GM21423 (cell line): ENCODE measurements around the gene AHCTF1.

Experiments
- ATAC-seq: cut with Tn5 transposase; IDR thresholded peaks from one replicate; pipeline ENCODE4 v1.9.1; 2021; ENCODE audit warnings: mild to moderate bottlenecking, moderate library complexity; ENCODE audit not compliant: unreplicated experiment

Gene AHCTF1

DNA sequence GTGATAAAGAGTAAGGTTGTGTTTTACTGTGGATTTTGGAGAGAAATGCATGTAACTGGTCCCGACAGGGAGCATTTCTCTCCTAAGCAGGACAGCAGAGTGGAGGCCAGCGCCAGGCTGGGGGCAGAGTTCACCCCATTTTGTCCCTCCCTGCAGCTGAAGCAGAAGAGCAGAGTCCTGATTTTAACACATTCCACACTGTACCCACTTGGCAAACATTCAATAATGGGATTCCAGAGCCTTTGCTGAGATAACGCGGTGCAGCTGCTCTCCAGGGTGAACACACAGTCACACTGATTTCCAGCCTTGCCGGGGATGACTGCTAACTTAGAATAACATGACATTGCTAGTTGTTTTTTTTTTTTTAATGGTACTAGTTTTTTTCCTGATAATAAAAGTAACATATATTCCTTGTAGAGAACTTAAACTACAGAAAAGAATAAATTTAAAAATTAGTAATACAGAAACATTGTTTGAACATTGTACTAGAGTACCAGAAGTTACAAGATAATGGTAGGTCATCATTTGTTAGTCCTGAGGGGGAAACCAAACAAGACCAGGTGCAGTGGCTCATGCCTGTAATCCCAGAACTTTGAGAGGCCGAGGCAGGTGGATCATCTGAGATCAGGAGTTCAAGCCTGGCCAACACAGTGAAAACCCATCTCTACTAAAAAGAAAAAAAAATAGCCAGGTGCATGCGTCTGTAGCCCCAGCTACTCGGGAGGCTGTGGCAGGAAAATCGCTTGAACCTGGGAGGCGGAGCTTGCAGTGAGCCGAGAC lies 130.3 kb downstream of the AHCTF1 start:
- no peak for ATAC-seq

DNA sequence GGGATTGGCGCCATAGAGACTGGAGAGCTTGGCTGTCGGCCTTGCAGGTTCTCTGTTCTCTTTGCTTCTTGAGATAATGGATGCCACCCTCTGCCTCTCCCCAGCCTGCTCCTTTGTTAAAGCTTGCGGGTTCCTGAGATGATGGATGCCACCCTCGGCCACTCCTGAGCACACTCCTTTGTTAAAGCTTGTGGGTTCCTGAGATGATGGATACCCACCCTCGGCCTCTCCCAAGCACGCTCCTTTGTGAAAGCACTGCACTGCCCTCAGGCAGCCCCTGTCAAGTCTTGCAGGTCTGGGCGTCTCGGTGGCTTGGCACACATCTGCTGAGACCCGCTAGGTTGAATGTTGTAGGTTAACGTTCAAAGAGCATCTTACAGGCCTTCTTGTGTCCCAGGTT lies 131.0 kb downstream of the AHCTF1 start:
- ATAC-seq: no peak

DNA sequence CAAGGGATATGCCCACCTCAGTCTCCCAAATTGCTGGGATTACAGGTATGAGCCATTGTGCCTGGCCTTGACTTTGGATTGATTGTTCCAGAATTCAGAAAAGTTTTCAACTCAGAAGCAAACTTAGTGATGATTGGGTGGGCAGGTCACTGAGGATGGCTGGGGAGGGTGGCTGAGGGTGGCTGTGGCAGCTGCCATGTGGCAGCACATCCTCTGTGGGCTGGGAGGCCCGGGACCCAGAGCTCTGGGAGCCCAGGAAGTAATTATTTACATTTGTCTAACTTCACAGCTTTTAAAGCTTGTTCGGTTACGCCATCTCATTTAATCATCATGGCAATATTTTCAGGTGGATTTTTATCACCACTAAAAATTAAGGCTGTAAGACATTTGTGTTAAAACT lies 131.4 kb downstream of the AHCTF1 start:
- no peak for ATAC-seq

DNA sequence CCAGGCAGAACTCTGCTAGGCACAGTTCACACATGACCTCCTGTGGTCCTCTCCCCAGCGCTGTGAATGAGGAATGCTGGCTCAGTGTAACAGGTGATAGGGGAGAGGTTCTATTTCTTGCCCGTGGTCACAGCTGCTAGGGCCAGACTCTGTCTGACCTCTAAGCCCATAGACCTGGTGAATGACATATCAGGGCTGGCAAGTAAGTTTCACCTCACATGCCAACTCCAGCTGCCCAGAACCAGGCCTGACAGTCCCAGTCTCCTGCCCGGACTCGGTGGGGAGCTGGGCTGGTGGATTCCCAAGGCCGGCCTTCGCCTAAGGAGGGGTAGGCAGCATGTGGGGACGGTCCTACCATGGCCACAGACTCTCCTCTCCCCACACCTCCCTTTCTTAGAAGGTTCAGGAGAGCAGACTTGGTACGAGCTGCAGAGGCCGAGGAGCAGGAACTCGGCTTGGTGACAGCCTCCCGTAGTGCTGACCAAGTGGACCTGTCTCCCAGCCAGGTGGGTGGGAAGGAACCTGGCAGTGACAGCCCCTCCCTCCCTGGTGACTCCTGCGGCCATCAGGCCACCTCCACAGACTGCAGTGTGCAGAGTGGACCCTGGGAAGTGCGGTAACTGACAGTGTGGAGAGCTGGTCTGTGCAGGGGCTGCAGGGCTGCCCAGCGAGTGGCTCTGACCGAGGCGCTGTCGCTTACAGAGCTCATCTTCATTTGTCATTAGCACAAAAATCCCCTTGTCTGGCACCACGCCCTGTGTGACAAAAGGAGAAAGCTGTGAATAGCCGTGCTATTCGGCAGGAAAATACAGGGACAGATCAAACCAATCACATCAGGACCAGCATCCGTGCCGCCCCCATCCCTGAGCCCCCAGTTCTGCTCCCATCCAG lies 132.9 kb downstream of the AHCTF1 start:
- no peak for ATAC-seq

DNA sequence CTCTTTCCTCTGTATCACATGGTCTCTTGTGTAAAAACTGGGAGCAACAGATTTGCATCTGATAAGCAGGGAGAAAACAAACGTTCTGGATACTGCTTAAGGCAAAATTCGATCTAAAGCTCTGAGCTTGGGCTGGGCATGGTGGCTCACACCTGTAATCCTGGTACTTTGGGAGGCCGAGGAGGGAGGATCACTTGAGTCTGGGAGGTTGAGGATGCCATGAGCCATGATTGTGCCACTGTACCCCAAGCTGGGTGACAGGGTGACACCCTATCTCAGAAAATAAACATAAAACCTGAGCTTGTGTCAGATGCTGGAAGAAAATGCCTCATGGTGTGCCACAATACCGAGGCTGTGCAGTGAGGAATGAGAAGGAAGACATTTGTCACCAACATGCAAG lies 133.6 kb downstream of the AHCTF1 start:
- ATAC-seq: no peak

DNA sequence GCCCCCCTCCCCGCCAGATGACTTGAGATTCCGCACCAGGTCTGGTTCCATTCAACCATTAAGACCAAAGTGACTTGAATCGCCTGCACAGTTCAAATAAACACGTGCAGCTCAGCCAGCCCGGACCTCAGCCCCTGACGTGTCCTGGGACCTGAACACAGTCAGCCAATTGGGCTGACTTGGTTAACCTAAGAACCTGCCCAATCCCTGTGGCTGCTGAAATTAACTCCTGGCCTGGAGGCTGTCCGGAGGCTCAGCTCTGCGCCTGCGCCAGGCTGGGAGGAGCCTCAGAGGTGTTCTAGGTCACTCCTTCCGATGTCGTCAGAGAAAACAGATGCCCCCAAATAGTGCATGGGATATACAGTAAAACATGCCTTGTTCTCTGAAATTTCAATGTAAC lies 134.2 kb downstream of the AHCTF1 start:
- no peak for ATAC-seq

DNA sequence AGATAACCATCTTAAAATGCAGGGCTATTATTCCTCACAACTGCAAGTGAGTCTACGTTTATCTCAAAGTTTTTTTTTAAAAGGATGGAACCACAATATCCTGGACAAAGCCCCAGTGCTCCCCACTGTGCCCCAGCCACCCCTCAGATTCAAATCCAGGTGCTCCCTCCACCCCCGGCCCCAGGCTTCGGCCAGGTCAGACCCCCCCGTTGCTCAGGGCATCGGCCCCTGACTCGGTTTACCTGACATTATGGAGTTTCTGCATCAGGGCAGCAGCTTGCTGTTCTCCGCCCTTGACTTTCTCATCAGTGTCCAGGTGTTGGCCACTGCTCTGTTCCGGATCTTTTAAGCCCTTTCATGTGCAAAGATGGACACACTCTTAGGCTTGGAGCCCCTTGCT lies 134.6 kb downstream of the AHCTF1 start:
- no peak for ATAC-seq

DNA sequence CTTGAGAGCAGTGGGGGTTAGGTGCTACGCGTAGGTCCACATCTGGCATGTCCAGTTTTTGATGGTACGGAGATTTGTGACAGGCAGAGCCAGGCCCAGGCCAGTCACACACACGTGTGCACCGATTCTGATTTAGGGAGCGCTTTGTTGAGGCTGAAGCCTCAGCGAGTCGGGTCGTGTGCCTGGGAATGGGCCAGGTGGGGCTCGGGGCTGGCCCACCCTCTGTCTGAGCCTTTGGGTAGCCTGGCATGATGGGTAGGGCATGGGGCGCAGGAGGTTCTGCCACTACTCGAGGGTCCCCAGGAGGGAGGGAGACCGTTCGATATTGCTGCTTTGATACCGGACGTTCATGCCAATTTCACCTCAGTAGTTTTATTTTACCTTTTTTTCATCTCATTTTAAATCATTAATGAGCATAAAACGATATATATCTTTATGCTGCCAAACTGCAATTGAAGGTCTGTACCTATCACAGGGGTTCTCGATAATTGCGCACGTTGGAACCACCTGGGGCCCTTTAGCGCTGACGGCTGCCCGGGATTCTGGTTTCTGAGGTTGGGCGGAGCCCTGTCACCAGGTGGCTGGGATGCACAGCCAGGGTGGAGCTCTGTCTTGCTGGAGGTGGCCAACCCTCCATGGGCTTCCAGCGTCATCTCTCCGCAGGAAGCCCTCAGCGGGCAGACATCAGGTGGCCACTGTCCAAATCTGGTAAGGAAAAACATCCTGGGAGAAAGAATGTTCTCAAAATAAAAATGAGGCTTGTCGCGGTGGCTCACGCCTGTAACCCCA lies 135.6 kb downstream of the AHCTF1 start:
- no peak for ATAC-seq

DNA sequence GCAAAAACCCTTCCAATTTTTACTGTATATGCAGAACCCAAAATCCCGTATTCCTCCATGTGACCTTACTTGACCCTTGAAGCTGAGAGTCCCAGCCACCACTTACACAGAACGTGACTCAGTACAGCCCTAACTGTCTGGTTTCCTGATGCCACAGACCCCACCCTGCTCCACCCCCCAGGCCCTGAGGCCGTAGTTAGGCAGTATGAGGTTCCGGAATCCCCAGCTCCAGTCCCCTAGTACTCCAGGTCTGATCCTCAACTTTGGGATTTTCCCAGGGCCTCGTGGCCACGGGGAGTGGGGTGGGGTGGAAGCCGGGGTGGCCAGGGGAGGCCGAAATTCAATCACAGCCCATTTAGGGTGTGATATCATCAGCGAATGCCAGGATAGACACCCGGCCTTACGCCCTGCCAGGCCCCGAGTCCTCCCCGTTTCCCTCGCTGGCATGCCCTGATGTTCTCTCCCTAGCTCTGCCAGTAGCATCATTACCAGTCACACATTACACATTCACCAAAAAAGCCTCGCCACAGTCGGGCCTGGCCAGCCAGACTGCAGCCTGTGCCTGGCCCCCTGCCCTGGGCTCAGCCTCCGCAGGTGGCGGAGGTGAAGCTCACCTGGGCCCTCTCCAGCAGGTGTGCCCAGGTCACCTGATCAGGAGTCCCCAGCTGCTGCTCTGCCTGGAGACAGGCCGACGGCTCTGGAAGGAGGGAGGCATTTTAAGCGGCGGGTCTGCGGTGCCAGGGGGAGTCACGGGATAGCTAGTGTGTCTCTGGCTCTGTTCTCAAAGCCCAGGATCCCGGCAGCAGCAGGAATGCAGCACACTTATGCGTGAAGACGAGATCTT lies 136.7 kb downstream of the AHCTF1 start:
- ATAC-seq: no peak

DNA sequence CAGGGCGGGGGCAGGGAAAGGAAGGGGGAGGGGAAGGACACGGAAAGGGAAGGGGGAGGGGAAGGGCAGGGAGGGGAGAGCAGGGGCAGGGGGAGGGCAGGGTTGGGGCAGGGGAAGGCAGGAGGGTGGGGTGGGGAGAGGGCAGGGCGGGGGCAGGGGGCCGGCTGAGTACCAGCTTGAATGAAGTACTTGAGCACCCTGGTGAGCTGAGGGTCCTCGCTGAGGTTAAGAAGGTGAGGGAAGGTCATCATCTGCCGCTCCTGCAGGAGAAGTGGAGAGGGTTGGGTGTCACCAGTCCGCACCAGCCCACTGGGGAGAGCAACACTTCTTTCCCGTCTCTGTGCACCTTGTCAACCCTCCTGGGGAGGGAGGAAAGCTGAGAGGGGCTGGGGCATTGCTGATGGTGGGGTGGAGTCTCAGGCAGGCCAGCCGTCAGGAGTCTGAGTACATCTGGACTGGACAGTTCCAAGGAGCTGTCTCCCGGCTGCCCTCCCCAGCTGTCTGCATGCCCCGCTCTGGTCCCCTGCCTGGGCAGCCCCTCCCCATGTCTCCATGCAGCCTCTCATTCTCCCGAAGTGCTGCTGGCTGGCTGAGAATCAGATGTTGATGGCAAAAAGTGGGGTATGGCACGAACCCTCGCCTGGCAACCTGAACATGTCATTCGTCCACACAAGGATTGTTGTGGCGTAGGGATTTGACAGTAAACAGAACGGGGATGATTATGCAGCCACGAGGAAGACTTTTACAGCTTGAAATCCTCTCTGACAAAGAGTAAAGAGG lies 137.5 kb downstream of the AHCTF1 start:
- no peak for ATAC-seq

DNA sequence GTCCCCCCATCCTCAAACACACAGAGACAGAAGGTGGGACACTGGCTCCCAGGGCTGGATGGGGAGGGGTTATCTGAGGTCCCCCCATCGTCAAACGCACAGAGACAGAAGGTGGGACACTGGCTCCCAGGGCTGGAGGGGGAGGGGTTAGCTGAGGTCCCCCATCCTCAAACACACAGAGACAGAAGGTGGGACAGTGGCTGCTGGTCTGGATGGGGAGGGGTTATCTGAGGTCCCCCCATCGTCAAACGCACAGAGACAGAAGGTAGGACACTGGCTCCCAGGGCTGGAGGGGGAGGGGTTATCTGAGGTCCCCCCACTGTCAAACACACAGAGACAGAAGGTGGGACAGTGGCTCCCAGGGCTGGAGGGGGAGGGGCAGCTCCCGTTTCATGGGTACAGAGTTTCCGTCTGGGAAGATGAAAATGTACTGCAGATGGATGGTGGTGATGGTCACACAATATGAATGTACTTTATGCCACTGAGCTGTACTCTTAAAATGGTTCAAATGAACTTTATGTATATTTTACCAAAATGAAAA lies 138.3 kb downstream of the AHCTF1 start:
- ATAC-seq: no peak

DNA sequence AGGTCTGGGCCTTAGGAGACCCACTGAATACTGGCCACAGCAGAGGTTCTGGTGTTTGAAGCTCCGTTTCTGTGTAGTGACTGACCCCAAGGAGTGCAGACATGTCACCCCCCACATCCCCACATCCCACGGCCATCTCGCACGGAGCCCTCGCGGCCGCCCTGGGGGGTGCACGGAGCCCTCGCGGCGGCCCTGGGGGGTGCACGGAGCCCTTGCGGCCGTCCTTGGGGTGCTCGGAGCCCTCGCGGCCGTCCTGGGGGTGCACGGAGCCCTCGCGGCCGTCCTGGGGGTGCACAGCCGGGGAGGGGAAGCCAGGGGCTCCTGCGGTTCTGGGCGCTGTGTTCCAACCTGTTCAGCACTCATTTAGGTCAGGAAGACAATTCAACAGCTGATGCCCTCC lies 139.1 kb downstream of the AHCTF1 start:
- ATAC-seq: no peak

DNA sequence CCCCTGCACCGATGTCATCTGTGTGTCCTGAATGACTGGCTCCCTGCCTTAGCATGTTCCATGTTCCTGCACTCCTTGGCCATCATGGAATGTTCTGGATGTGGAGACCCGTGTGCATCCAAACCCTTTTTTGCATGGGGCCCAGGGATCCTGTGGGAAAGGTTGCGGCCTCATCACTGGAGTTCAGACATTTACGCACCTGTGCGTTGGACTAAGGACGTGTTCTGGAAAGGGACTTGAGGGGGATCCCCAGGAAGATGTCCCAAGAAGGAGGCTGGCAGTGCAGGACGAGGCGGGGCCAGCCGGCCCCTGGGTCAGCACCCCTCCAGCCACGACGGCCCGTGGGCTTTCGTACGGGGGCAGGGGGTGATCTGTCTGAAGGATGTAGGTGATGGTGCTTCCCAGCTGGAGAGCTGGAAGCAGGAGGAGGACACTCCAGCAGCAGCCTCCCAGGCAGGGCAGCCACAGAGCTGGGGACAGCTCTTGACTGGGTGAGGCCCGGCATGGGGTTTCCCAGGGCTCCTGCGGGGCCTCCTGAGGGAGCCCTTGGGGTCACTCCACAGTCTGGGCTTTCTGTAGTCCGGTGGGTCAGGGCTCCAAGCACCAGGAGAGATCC lies 140.3 kb downstream of the AHCTF1 start:
- no peak for ATAC-seq

DNA sequence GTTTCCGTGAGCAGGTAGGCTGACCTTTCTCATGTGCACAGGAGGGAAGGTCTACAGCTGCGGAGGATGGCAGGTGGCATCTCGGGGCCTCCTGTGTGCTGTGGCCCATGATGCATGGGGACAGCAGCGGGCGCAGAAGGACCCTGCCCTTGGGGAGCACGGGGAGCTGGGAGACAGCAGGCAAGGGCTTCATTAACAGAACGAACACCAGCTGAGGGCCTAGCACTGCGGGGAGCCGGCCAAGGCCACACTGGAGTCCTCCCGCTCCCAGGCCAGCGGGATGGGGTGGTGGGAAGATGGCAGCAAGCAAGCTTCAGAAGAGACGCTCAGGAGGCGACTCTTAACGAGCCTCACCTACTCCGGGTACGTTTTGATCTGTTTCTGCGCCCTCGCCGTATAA lies 140.9 kb downstream of the AHCTF1 start:
- ATAC-seq: no peak

DNA sequence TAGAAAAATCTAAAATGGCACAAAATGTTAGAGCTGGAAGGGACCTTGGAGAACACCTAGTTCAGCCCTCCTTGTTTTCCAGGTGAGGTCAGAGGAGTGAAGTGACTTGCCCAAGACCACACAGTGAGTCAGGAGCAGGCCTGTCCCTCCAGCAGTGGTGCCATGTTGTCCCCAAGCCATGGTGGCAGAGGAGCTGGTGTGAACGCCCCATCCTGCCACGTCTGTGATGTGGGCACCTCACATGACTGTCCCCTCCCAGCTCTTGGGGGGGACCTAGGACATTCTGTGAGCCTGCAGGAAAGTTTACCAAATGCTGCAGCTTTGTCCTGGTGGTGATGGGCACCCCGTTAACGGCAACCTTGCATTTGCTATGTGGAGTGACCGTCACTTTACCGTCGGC lies 141.4 kb downstream of the AHCTF1 start:
- ATAC-seq: no peak

DNA sequence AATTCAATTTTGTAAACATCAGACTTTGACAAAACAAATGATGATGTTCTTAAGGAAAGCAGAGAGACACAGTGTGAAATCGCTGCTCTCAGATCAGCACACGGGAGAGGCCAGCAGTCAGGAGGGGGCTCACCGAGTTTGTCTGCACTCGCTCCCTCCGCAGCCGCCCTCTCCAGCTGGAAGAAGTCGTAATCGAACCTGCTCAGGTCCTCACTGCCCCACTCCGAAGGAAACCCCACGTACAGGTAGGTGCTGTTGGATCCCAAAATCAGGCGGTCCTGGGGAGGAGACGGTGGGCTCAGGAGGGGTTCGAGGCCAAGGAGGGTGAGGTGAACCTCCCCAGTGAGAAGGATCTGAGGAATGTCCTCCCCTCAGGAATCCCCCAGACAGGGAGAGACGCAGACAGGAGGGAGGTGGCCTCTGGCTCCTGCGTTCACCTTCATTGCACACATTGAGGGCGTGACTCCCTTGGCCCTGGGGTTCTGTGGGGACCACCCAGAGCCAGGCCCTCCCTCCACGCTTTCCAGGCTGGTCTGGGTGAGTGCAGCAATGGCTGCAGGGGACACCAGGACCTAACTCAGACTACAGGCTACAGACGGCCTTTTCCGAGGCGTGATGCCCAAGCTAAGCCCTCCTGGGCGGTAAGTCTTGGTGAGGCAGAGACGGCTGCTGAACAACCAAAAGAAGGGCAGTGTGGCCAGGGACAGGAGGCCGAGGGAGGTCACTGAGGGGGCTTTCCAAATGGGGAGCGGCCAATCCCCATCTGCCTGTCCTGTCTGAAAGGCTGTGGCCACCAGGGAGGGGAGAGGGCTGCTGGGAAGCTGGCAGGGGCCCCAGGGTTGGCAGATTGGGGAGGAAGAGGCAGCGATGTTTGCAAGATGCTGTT lies 142.1 kb downstream of the AHCTF1 start:
- no peak for ATAC-seq
